ENCODE measurements around the gene SNX25.

Gene SNX25

GRCh38 chr4:185229021-185229818 is 19.8 kb downstream of the SNX25 start:
- Histone ChIP-seq H4K20me1 (ENCODE audit: control insufficient read depth, insufficient read depth, low read depth, low read length) (peaks cover 10% of the 10 kb centered on the region; the same call in 1 of the 2 replicates), H3K4me2 (ENCODE audit: low read length) (no peak overlapping the region), H3K9me3 (ENCODE audit: control insufficient read depth, insufficient read depth, low read length) (no peaks in the 10 kb centered on the region), H3K36me3 (ENCODE audit: control insufficient read depth, low read length) (no peaks in the 10 kb centered on the region), H3K27me3 (ENCODE audit: control insufficient read depth, low read length) (no peaks in the 10 kb centered on the region), H3K9me2 (replicated peaks; ENCODE audit: control insufficient read depth, low read length) (no peaks in the 10 kb centered on the region), H3K4me3 (ENCODE audit: low read length) (no peak overlapping the region), H3K79me2 (ENCODE audit: control insufficient read depth, low read length) (peaks cover 95% of the 10 kb centered on the region), H3K4me1 (ENCODE audit: control insufficient read depth, low read length) (no peaks in the 10 kb centered on the region), H3K27ac (ENCODE audit: low read depth, low read length) (no peak overlapping the region), H3F3A (ENCODE audit: control insufficient read depth, insufficient read depth) (0 out of 2 replicates have a peak, but pooled peaks cover 5% of the 10 kb centered on the region)
- TF ChIP-seq, protein P1, sequence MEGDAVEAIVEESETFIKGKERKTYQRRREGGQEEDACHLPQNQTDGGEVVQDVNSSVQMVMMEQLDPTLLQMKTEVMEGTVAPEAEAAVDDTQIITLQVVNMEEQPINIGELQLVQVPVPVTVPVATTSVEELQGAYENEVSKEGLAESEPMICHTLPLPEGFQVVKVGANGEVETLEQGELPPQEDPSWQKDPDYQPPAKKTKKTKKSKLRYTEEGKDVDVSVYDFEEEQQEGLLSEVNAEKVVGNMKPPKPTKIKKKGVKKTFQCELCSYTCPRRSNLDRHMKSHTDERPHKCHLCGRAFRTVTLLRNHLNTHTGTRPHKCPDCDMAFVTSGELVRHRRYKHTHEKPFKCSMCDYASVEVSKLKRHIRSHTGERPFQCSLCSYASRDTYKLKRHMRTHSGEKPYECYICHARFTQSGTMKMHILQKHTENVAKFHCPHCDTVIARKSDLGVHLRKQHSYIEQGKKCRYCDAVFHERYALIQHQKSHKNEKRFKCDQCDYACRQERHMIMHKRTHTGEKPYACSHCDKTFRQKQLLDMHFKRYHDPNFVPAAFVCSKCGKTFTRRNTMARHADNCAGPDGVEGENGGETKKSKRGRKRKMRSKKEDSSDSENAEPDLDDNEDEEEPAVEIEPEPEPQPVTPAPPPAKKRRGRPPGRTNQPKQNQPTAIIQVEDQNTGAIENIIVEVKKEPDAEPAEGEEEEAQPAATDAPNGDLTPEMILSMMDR (IDR thresholded peaks at IDR 0.05; ENCODE audit: low read depth, low read length, poor library complexity, severe bottlenecking) = no peak
- TF ChIP-seq EZH2phosphoT487 (IDR thresholded peaks at IDR 0.05; ENCODE audit: borderline replicate concordance, low read length) = no peak

DNA sequence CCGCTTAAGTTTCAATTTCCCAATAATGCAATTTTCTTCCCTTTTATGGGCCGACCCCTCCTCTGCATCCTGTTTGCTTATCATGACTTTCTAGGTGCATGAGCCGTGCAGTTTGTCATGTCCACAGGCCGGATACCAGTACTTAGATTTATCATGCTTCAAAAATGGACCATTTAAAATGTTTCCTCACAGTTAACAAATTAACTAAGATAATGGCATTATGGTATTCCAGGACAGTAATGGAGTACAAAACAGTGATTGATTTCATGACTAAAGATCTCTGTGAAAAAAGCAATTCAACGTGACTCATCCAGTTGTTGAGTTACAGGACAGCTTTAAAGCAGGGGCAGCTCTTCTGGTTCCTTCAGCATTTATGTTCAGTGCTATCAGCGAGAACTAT is 23.0 kb downstream of the SNX25 start:
- no peak for TF ChIP-seq EZH2phosphoT487 (IDR thresholded peaks at IDR 0.05; ENCODE audit: borderline replicate concordance, low read length)
- TF ChIP-seq, protein P1 (IDR thresholded peaks at IDR 0.05; ENCODE audit: low read depth, low read length, poor library complexity, severe bottlenecking) = no peak
- H3K79me2 ChIP-seq (ENCODE audit: control insufficient read depth, low read length) = peaks cover 93% of the 10 kb centered on the region
- H3F3A ChIP-seq (ENCODE audit: control insufficient read depth, insufficient read depth) = 0 out of 2 replicates have a peak, but pooled peaks cover 5% of the 10 kb centered on the region

GRCh38 chr4:185235119-185235842 is 25.9 kb downstream of the SNX25 start:
- Histone ChIP-seq H3K9me2 (replicated peaks; ENCODE audit: control insufficient read depth, low read length) (no peaks in the 10 kb centered on the region), H3K27me3 (ENCODE audit: control insufficient read depth, low read length) (no peaks in the 10 kb centered on the region), H3K4me2 (ENCODE audit: low read length) (no peak overlapping the region), H3F3A (ENCODE audit: control insufficient read depth, insufficient read depth) (0 out of 2 replicates have a peak, but pooled peaks cover 5% of the 10 kb centered on the region), H3K4me3 (ENCODE audit: low read length) (no peak overlapping the region), H3K36me3 (ENCODE audit: control insufficient read depth, low read length) (peaks cover 19% of the 10 kb centered on the region), H3K4me1 (ENCODE audit: control insufficient read depth, low read length) (no peaks in the 10 kb centered on the region), H3K9me3 (ENCODE audit: control insufficient read depth, insufficient read depth, low read length) (no peaks in the 10 kb centered on the region), H3K27ac (ENCODE audit: low read depth, low read length) (no peak overlapping the region), H4K20me1 (ENCODE audit: control insufficient read depth, insufficient read depth, low read depth, low read length) (peaks cover 15% of the 10 kb centered on the region; the same call in 1 of the 2 replicates), H3K79me2 (ENCODE audit: control insufficient read depth, low read length) (peaks cover 84% of the 10 kb centered on the region)
- TF ChIP-seq, protein P1 (IDR thresholded peaks at IDR 0.05; ENCODE audit: low read depth, low read length, poor library complexity, severe bottlenecking) = no peak
- TF ChIP-seq EZH2phosphoT487 (IDR thresholded peaks at IDR 0.05; ENCODE audit: borderline replicate concordance, low read length) = no peak

More for the DNA sequence above, 23.0 kb downstream of the SNX25 start:
- Histone ChIP-seq H4K20me1 (ENCODE audit: control insufficient read depth, insufficient read depth, low read depth, low read length) (peaks cover 7% of the 10 kb centered on the region; the same call in 1 of the 2 replicates), H3K4me3 (ENCODE audit: low read length) (no peak overlapping the region), H3K9me2 (replicated peaks; ENCODE audit: control insufficient read depth, low read length) (no peaks in the 10 kb centered on the region), H3K27ac (ENCODE audit: low read depth, low read length) (no peak overlapping the region), H3K9me3 (ENCODE audit: control insufficient read depth, insufficient read depth, low read length) (no peaks in the 10 kb centered on the region), H3K36me3 (ENCODE audit: control insufficient read depth, low read length) (peaks cover 13% of the 10 kb centered on the region), H3K4me1 (ENCODE audit: control insufficient read depth, low read length) (no peaks in the 10 kb centered on the region), H3K27me3 (ENCODE audit: control insufficient read depth, low read length) (no peaks in the 10 kb centered on the region), H3K4me2 (ENCODE audit: low read length) (no peak overlapping the region)
